GM18519 (cell line): ENCODE results near the gene HOXC13.

Experiments used
- ATAC-seq: cut with Tn5 transposase; IDR thresholded peaks from one replicate; pipeline ENCODE4 v1.9.1; 2021; ENCODE audit warnings: mild to moderate bottlenecking, moderate library complexity; ENCODE audit not compliant: unreplicated experiment, low FRiP score

Gene HOXC13

GRCh38 chr12:53992377-53992889 is 53.8 kb downstream of the HOXC13 start:
- ATAC-seq: no peak

- no peak for ATAC-seq
These were observed 54.8 kb downstream of the HOXC13 start for GRCh38 chr12:53993162-53994008.

GRCh38 chr12:53994009-53994263 is 55.3 kb downstream of the HOXC13 start:
- no peak for ATAC-seq

GRCh38 chr12:53994264-53995001 is 55.8 kb downstream of the HOXC13 start:
- ATAC-seq: no peak

GRCh38 chr12:53995002-53995377 is 56.4 kb downstream of the HOXC13 start:
- ATAC-seq: no peak

GRCh38 chr12:53995378-53996239 is 57.0 kb downstream of the HOXC13 start:
- ATAC-seq: no peak
